ENCODE data around the gene FBXL17. TPM values are rescaled to one million over a fixed set of nuclear protein-coding genes. Genes with fewer than 3 reads are reported as not detected.

Gene FBXL17
- total and polyA plus RNA-seq, 2 donors (not counting 1 experiment from before 2014, with no cell fraction given): 7.3 to 40.3 TPM

- no peaks in the 10 kb centered on the region for H3K27me3 ChIP-seq (replicated peaks in 1 of 4; ENCODE audit: control extremely low read depth in 1 of 4, control insufficient read depth in 3 of 4, insufficient read depth in 4 of 4, low read length in 3 of 4)
- Mint-ChIP-seq H3K9me3 (ENCODE audit: insufficient read depth) (no peaks in the 10 kb centered on the region), H3K27me3 (no peaks in the 10 kb centered on the region), H3K27ac (no peak overlapping the region), H3K4me1 (no peaks in the 10 kb centered on the region), H3K4me3 (no peak overlapping the region)
- CTCF ChIA-PET: interaction anchor here (0.7 kb wide), 1 partner anchor 61 kb away, joined by 3 read pairs; no protein-coding TSS in a partner anchor
- H3K9me3 ChIP-seq (ENCODE audit: control extremely low read depth in 1 of 3, control insufficient read depth in 2 of 3, insufficient read depth in 1 of 3, low read length in 2 of 3): no peaks in the 10 kb centered on the region
- intact Hi-C loops (cut with micrococcal nuclease): no loop called here
- no peak overlapping the region for H3K9ac ChIP-seq (ENCODE audit: low read length)
- no peak overlapping the region for H3K4me2 ChIP-seq (replicated peaks; ENCODE audit: low read depth, low read length, poor library complexity, severe bottlenecking)
- no peak for TF ChIP-seq EZH2 (IDR thresholded peaks at IDR 0.05; ENCODE audit: borderline replicate concordance, insufficient read depth, low read depth, low read length, poor library complexity, severe bottlenecking)
- TF ChIP-seq CTCF (IDR thresholded peaks at IDR 0.05): no peak
- H3K4me3 ChIP-seq (ENCODE audit: control extremely low read depth in 1 of 5, extremely low read depth in 1 of 5, insufficient read depth in 1 of 5, low read depth in 2 of 5, low read length in 4 of 5): no peak overlapping the region
- no peak for DNase-seq
- no peak for ATAC-seq (ENCODE audit: low read depth)
- no peak overlapping the region for H2AFZ ChIP-seq (ENCODE audit: insufficient read depth, low read depth, low read length, poor library complexity, severe bottlenecking)
- H4K20me1 ChIP-seq (ENCODE audit: control insufficient read depth, insufficient read depth, low read length, poor library complexity, severe bottlenecking): no peaks in the 10 kb centered on the region
- no peaks in the 10 kb centered on the region for H3K36me3 ChIP-seq (replicated peaks in 1 of 2; ENCODE audit: control extremely low read depth in 1 of 2, control insufficient read depth in 1 of 2, extremely low read depth in 1 of 2, insufficient read depth in 2 of 2, low read length in 1 of 2)
- H3K4me1 ChIP-seq (ENCODE audit: control insufficient read depth in 2 of 2, insufficient read depth in 2 of 2, low read length in 2 of 2): no peaks in the 10 kb centered on the region
- POLR2A ChIA-PET: no interaction called here
- no peaks in the 10 kb centered on the region for H3K79me2 ChIP-seq (ENCODE audit: control insufficient read depth, insufficient read depth, low read length)
- no peak overlapping the region for H3K27ac ChIP-seq (ENCODE audit: low read length in 2 of 2)
Observed at GRCh38 chr5:108201721-108202120, 180.2 kb downstream of the FBXL17 start.

- H3K4me1 ChIP-seq (ENCODE audit: control insufficient read depth in 2 of 2, insufficient read depth in 2 of 2, low read length in 2 of 2): no peaks in the 10 kb centered on the region
- Mint-ChIP-seq H3K9me3 (ENCODE audit: insufficient read depth) (no peaks in the 10 kb centered on the region), H3K4me3 (no peak overlapping the region), H3K27me3 (no peaks in the 10 kb centered on the region), H3K27ac (no peak overlapping the region), H3K4me1 (no peaks in the 10 kb centered on the region)
- H2AFZ ChIP-seq (ENCODE audit: insufficient read depth, low read depth, low read length, poor library complexity, severe bottlenecking): no peak overlapping the region
- no peaks in the 10 kb centered on the region for H3K36me3 ChIP-seq (replicated peaks in 1 of 2; ENCODE audit: control extremely low read depth in 1 of 2, control insufficient read depth in 1 of 2, extremely low read depth in 1 of 2, insufficient read depth in 2 of 2, low read length in 1 of 2)
- CTCF ChIA-PET: no interaction called here
- no peak overlapping the region for H3K4me2 ChIP-seq (replicated peaks; ENCODE audit: low read depth, low read length, poor library complexity, severe bottlenecking)
- H3K27me3 ChIP-seq (replicated peaks in 1 of 4; ENCODE audit: control extremely low read depth in 1 of 4, control insufficient read depth in 3 of 4, insufficient read depth in 4 of 4, low read length in 3 of 4): no peaks in the 10 kb centered on the region
- intact Hi-C loops (cut with micrococcal nuclease): no loop called here
- H3K79me2 ChIP-seq (ENCODE audit: control insufficient read depth, insufficient read depth, low read length): no peaks in the 10 kb centered on the region
- H3K9ac ChIP-seq (ENCODE audit: low read length): no peak overlapping the region
- no peaks in the 10 kb centered on the region for H4K20me1 ChIP-seq (ENCODE audit: control insufficient read depth, insufficient read depth, low read length, poor library complexity, severe bottlenecking)
- ATAC-seq (ENCODE audit: low read depth): no peak
- no peak overlapping the region for H3K4me3 ChIP-seq (ENCODE audit: control extremely low read depth in 1 of 5, extremely low read depth in 1 of 5, insufficient read depth in 1 of 5, low read depth in 2 of 5, low read length in 4 of 5)
- H3K27ac ChIP-seq (ENCODE audit: low read length in 2 of 2): no peak overlapping the region
- POLR2A ChIA-PET: no interaction called here
- DNase-seq: no peak
- no peak for TF ChIP-seq CTCF (IDR thresholded peaks at IDR 0.05)
- no peak for TF ChIP-seq EZH2 (IDR thresholded peaks at IDR 0.05; ENCODE audit: borderline replicate concordance, insufficient read depth, low read depth, low read length, poor library complexity, severe bottlenecking)
- H3K9me3 ChIP-seq (ENCODE audit: control extremely low read depth in 1 of 3, control insufficient read depth in 2 of 3, insufficient read depth in 1 of 3, low read length in 2 of 3): no peaks in the 10 kb centered on the region
Observed at GRCh38 chr5:108196276-108196675, 185.6 kb downstream of the FBXL17 start.
